Kidney epithelial cell (primary cell): ENCODE data around the gene RNF215. TPM values are rescaled to one million over a fixed set of nuclear protein-coding genes. Genes with fewer than 3 reads are reported as not detected.

Source experiments
- DNase-seq: peaks from one replicate; pipeline ENCODE4 v3.0.0-alpha.2; 2010; ENCODE audit warnings: low read depth
- H3K27me3 ChIP-seq: 2 replicates; pipeline ENCODE4 v1.6.0; 2011; ENCODE audit warnings: low read length; ENCODE audit not compliant: control insufficient read depth, insufficient read depth
- H3K36me3 ChIP-seq: 2 replicates; pipeline ENCODE4 v1.5.1; 2011; ENCODE audit warnings: low read length; ENCODE audit not compliant: control insufficient read depth, insufficient read depth
- H3K4me3 ChIP-seq: 2 replicates; pipeline ENCODE4 v1.5.1; 2011; ENCODE audit warnings: low read depth, mild to moderate bottlenecking, control low read depth, low read length
- CTCF ChIP-seq: IDR thresholded peaks from 2 replicates; pipeline ENCODE4 v1.5.1; 2011; ENCODE audit warnings: mild to moderate bottlenecking, moderate library complexity, low read length, control low read depth, inconsistent platforms; ENCODE audit not compliant: insufficient read depth, poor library complexity, severe bottlenecking
- total RNA-seq: library from RNA; depleted of rRNA; stranded (reverse); fragments of >200 nt; gene quantifications from 2 replicates; pipeline ENCODE4 v1.2.3, GENCODE V29; 2015

Gene RNF215
- total RNA-seq, 1 donor from 2014 or later = 34.2 TPM

DNA sequence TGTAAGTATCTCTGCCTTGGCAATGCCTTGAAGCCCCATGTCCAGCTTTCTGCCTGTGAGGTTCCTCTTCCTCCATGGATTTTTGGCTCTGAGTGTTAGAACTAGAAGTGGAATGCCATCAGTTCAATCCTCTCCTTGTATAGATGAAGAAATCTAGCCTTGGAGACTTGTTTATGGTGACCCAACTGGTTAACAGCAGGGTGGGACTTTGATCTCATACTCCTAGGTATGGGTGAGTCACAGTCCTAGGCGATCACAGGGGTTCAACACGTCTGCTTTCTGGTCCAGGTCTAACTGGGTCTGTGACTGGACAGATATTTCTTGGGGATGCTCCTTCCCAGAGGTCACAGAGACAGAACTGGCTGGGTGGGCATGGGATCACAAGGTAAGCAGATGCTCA is 29.2 kb upstream of the RNF215 start:
- no peak for TF ChIP-seq CTCF
- Histone ChIP-seq H3K4me3 (no peak overlapping the region), H3K27me3 (no peaks in the 10 kb centered on the region), H3K36me3 (peaks cover 8% of the 10 kb centered on the region)
- DNase-seq = no peak

GRCh38 chr22:30414525-30415047 is 27.4 kb upstream of the RNF215 start:
- TF ChIP-seq CTCF = no peak
- peaks cover 9% of the 10 kb centered on the region for H3K36me3 ChIP-seq
- DNase-seq = no peak
- no peak overlapping the region for H3K4me3 ChIP-seq
- H3K27me3 ChIP-seq = no peaks in the 10 kb centered on the region

- no peak overlapping the region for H3K4me3 ChIP-seq
- TF ChIP-seq CTCF = no peak
Measured at GRCh38 chr22:30413745-30414524, 26.7 kb upstream of the RNF215 start.

DNA sequence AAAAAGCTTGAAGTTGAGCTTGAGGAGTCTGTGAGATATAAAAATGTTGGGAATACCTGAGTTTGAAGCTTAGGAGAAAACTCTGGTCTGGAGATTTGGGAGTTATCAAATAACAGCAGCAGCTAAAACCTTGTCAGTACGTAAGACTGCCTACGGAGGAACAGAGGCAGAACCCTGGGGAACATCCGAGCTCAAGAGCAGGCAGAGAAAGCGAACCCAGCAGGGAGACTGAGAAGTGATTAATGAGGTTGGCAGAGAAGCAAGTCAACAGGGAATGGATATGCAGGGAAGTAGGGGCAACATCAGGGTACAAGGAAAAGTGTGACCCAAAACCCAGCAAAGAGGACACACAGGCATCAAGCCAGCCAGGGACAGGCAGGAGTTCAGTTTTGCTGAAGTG is 25.8 kb upstream of the RNF215 start:
- H3K36me3 ChIP-seq = peaks cover 9% of the 10 kb centered on the region
- no peak overlapping the region for H3K4me3 ChIP-seq
- H3K27me3 ChIP-seq = no peaks in the 10 kb centered on the region
- no peak for TF ChIP-seq CTCF
- no peak for DNase-seq

More at GRCh38 chr22:30413745-30414524, 26.7 kb upstream of the RNF215 start:
- Histone ChIP-seq H3K36me3 (peaks cover 9% of the 10 kb centered on the region), H3K27me3 (no peaks in the 10 kb centered on the region)
- DNase-seq = no peak

DNA sequence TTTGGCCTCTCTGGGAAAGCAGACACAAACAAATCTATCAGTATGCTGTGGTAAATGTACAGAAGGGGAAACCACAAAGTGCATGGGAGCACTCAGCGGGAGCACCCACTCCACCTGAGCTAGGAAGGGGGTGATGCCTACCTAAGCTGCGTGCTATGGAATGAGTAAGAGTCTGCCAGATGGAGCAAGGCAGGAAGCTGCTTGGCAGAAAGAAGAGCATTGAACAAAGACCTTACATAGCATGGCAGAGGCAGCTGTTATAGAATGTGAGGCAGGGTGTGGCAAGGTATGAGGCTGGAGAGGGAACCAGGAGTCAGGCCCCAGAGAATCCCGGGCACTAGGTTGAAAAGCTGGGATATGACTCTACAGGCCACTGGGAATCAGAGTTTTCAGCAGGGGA is 24.6 kb upstream of the RNF215 start:
- TF ChIP-seq CTCF = no peak
- Histone ChIP-seq H3K36me3 (peaks cover 11% of the 10 kb centered on the region), H3K4me3 (no peak overlapping the region), H3K27me3 (no peaks in the 10 kb centered on the region)
- no peak for DNase-seq
